Measurements from ENCODE around the gene CYTH1.

- TF ChIP-seq CTCF (IDR thresholded peaks at IDR 0.05) (no peak), POLR2A (IDR thresholded peaks at IDR 0.05) (no peak)
Observed at GRCh38 chr17:78710607-78711006, 71.5 kb downstream of the CYTH1 start.
